ENCODE measurements around the gene NTMT1. TPM values are rescaled to one million over a fixed set of nuclear protein-coding genes. Genes with fewer than 3 reads are reported as not detected.
"Not testable (repeated sequence)": the region's sequence is repeated elsewhere in the genome, so short reads cannot be mapped to it uniquely, and the experiment has no call there.

The NTMT1 gene
- polyA plus RNA-seq, 3 donors = 16.0 to 43.9 (median 28.2) TPM

DNA sequence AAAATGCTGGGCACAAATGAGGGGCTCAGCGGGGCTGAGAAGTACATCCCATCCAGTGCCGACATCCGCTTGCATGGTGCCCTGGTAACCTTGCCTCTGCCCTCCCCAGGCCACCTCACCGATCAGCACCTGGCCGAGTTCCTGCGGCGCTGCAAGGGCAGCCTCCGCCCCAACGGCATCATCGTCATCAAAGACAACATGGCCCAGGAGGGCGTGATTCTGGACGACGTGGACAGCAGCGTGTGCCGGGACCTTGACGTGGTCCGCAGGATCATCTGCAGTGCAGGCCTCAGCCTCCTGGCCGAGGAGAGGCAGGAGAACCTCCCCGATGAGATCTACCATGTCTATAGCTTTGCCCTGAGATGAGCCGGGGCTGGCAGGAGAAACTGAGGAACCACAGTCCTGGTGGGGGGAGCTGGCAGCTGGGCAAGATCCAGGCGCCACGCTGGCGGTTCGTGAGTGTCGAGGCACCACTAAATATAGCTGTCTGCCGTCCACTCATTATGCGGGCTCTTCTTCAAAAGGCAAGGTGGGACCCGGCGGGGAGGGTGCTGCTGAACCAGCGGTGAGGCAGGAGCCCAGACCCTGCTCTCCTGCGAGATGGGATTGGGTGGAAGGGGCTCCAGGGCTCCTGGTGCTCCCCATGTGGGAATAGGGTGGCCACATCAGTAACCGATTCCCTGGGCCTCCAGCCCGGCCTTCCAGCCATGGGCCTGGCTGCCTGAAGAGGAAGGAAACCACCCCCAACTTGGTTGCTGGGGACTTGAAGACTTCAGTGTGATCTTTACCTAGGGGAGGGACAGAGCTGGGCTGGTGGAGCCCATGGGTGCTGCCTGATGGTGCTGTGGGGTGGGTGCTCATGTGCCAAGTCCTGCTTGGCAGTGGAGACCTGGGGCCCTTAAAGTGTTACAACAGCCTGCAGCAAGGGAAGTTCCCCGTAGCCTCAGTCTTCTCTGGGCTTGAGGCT lies 9.4 kb downstream of the NTMT1 start:
- no peaks in the 10 kb centered on the region for H3K27me3 ChIP-seq (ENCODE audit: control insufficient read depth in 2 of 2, insufficient read depth in 2 of 2, low read length in 2 of 2)
- 91% methylated on average over 31 of the region's 34 CpGs for WGBS (ENCODE audit: insufficient coverage)
- H3K27ac ChIP-seq (ENCODE audit: low read depth in 1 of 2, low read length in 2 of 2) = no peak overlapping the region
- H3K79me2 ChIP-seq (ENCODE audit: insufficient read depth, low read length) = peaks cover 51% of the 10 kb centered on the region
- Mint-ChIP-seq H3K4me3 (no peak overlapping the region), H3K27me3 (ENCODE audit: low read depth in 3 of 3) (no peaks in the 10 kb centered on the region), H3K9me3 (no peaks in the 10 kb centered on the region), H3K27ac (peak overlapping the region in 2 of 7 donors; percentile 13 to 37), H3K36me3 (peaks cover 54 to 78% of the 10 kb centered on the region in 2 donors), H3K4me1 (peaks cover 20% of the 10 kb centered on the region)
- H3K4me3 ChIP-seq (replicated peaks in 1 of 3; ENCODE audit: low read depth in 2 of 3, low read length in 3 of 3) = no peak overlapping the region
- H3K4me2 ChIP-seq (replicated peaks; ENCODE audit: extremely low read depth, low read length, poor library complexity, severe bottlenecking) = no peak overlapping the region
- peaks cover 63 to 88% of the 10 kb centered on the region in 2 donors for H3K36me3 ChIP-seq (replicated peaks in 1 of 2; ENCODE audit: control insufficient read depth in 1 of 2, insufficient read depth in 2 of 2, low read length in 2 of 2)
- no peak overlapping the region for H3K9ac ChIP-seq (ENCODE audit: insufficient read depth, low read length, poor library complexity, severe bottlenecking)
- peaks cover 95% of the 10 kb centered on the region for H4K20me1 ChIP-seq (ENCODE audit: insufficient read depth, low read length)
- no peak for DNase-seq
- intact Hi-C loops (cut with micrococcal nuclease) = no loop called here
- TF ChIP-seq, protein P1, sequence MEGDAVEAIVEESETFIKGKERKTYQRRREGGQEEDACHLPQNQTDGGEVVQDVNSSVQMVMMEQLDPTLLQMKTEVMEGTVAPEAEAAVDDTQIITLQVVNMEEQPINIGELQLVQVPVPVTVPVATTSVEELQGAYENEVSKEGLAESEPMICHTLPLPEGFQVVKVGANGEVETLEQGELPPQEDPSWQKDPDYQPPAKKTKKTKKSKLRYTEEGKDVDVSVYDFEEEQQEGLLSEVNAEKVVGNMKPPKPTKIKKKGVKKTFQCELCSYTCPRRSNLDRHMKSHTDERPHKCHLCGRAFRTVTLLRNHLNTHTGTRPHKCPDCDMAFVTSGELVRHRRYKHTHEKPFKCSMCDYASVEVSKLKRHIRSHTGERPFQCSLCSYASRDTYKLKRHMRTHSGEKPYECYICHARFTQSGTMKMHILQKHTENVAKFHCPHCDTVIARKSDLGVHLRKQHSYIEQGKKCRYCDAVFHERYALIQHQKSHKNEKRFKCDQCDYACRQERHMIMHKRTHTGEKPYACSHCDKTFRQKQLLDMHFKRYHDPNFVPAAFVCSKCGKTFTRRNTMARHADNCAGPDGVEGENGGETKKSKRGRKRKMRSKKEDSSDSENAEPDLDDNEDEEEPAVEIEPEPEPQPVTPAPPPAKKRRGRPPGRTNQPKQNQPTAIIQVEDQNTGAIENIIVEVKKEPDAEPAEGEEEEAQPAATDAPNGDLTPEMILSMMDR (IDR thresholded peaks at IDR 0.05) = no peak
- H3K9me3 ChIP-seq (replicated peaks in 1 of 2; ENCODE audit: control insufficient read depth in 1 of 2, insufficient read depth in 1 of 2, low read length in 2 of 2) = no peaks in the 10 kb centered on the region
- no peak overlapping the region for H2AFZ ChIP-seq (ENCODE audit: insufficient read depth, low read depth, low read length, poor library complexity, severe bottlenecking)
- H3K4me1 ChIP-seq (ENCODE audit: control insufficient read depth in 1 of 2, insufficient read depth in 2 of 2, low read length in 2 of 2) = peaks cover 3 to 9% of the 10 kb centered on the region in 2 donors

DNA sequence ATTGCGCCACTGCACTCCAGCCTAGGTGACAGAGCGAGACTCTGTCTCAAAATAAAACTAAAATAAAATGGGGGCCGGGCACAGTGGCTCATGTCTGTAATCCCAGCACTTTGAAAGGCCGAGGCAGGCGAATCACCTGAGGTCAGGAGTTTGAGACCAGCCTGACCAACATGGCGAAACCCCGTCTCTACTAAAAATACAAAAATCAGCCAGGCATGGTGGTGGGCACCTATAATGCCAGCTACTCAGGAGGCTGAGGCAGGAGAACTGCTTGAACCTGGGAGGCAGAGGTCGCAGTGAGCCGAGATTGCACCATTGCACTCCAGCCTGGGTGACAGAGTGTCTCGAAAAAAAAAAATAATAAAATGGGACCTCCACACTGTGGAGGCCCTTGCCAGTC lies 10.4 kb downstream of the NTMT1 start:
- DNase-seq; H3K4me2 ChIP-seq (replicated peaks; ENCODE audit: extremely low read depth, low read length, poor library complexity, severe bottlenecking); H3K27ac ChIP-seq (ENCODE audit: low read depth in 1 of 2, low read length in 2 of 2); H3K27ac Mint-ChIP-seq; H3K9ac ChIP-seq (ENCODE audit: insufficient read depth, low read length, poor library complexity, severe bottlenecking); H3K9me3 Mint-ChIP-seq; H2AFZ ChIP-seq (ENCODE audit: insufficient read depth, low read depth, low read length, poor library complexity, severe bottlenecking); H3K4me3 ChIP-seq (replicated peaks in 1 of 3; ENCODE audit: low read depth in 2 of 3, low read length in 3 of 3); H3K9me3 ChIP-seq (replicated peaks in 1 of 2; ENCODE audit: control insufficient read depth in 1 of 2, insufficient read depth in 1 of 2, low read length in 2 of 2); H3K27me3 ChIP-seq (ENCODE audit: control insufficient read depth in 2 of 2, insufficient read depth in 2 of 2, low read length in 2 of 2); intact Hi-C loops (cut with micrococcal nuclease); H3K4me3 Mint-ChIP-seq; H3K27me3 Mint-ChIP-seq (ENCODE audit: low read depth in 3 of 3): not testable (repeated sequence)
- H4K20me1 ChIP-seq (ENCODE audit: insufficient read depth, low read length) = peaks cover 95% of the 10 kb centered on the region
- peaks cover 63 to 81% of the 10 kb centered on the region in 2 donors for H3K36me3 ChIP-seq (replicated peaks in 1 of 2; ENCODE audit: control insufficient read depth in 1 of 2, insufficient read depth in 2 of 2, low read length in 2 of 2)
- Mint-ChIP-seq H3K4me1 (peaks cover 26% of the 10 kb centered on the region), H3K36me3 (peaks cover 49 to 72% of the 10 kb centered on the region in 2 donors)
- WGBS (ENCODE audit: insufficient coverage) = 91% methylated on average over 4 of the region's 10 CpGs
- H3K79me2 ChIP-seq (ENCODE audit: insufficient read depth, low read length) = peaks cover 51% of the 10 kb centered on the region
- H3K4me1 ChIP-seq (ENCODE audit: control insufficient read depth in 1 of 2, insufficient read depth in 2 of 2, low read length in 2 of 2) = peaks cover 13 to 18% of the 10 kb centered on the region in 2 donors
